Parathyroid adenoma (tissue), 2 donors: ENCODE measurements around the gene PRCP.

Experiments used
- H2AFZ ChIP-seq: fragments of 300-600 bp; sonication (generic); one replicate; pipeline ENCODE4 v1.7.0; 2017; ENCODE audit warnings: antibody characterized with exemption, mild to moderate bottlenecking
- H3K27ac ChIP-seq: fragments of 300-600 bp; sonication (generic); one replicate; pipeline ENCODE4 v1.7.0; 2017
- H3K27me3 ChIP-seq: fragments of 300-600 bp; sonication (generic); one replicate; pipeline ENCODE4 v1.7.0; 2017; ENCODE audit warnings: low read length; ENCODE audit not compliant: control insufficient read depth, insufficient read depth
- H3K36me3 ChIP-seq: fragments of 300-600 bp; sonication (generic); one replicate; pipeline ENCODE4 v1.7.0; 2017; ENCODE audit warnings: low read length; ENCODE audit not compliant: control insufficient read depth, insufficient read depth
- H3K4me1 ChIP-seq: fragments of 300-600 bp; sonication (generic); one replicate; pipeline ENCODE4 v1.7.0; 2017; ENCODE audit warnings: control low read depth
- H3K4me2 ChIP-seq: fragments of 300-600 bp; sonication (generic); one replicate; pipeline ENCODE4 v1.7.0; 2017; ENCODE audit warnings: low read length
- H3K4me3 ChIP-seq: fragments of 300-600 bp; sonication (generic); one replicate; pipeline ENCODE4 v1.7.0; 2017; ENCODE audit warnings: low read depth, low read length
- H3K79me2 ChIP-seq: fragments of 300-600 bp; sonication (generic); one replicate; pipeline ENCODE4 v1.7.0; 2017; ENCODE audit warnings: control low read depth
- H3K9ac ChIP-seq: fragments of 300-600 bp; sonication (generic); one replicate; pipeline ENCODE4 v1.7.0; 2017; ENCODE audit warnings: mild to moderate bottlenecking
- H3K9me3 ChIP-seq: fragments of 300-600 bp; sonication (generic); one replicate; pipeline ENCODE4 v1.7.0; 2017; ENCODE audit warnings: low read length; ENCODE audit not compliant: control insufficient read depth
- CTCF ChIP-seq: fragments of 300-600 bp; sonication (generic); IDR thresholded peaks from one replicate; pipeline ENCODE4 v1.7.0; 2017; ENCODE audit warnings: antibody characterized with exemption, mild to moderate bottlenecking
- donor health status: primary hyperparathyroidism.

PRCP gene

GRCh38 chr11:82889133-82890001, 10.9 kb downstream of the PRCP start:
- H3K4me2 ChIP-seq, result no peak overlapping the region
- H3K4me3 ChIP-seq, result no peak overlapping the region
- H3K9me3 ChIP-seq, result no peaks in the 10 kb centered on the region
- H3K36me3 ChIP-seq, result no peaks in the 10 kb centered on the region
- H3K9ac ChIP-seq, result no peak overlapping the region
- H3K27me3 ChIP-seq, result no peaks in the 10 kb centered on the region
- H3K27ac ChIP-seq, result no peak overlapping the region
- TF ChIP-seq CTCF, result no peak
- H3K4me1 ChIP-seq, result no peaks in the 10 kb centered on the region
- no peaks in the 10 kb centered on the region for H3K79me2 ChIP-seq
- no peak overlapping the region for H2AFZ ChIP-seq

DNA sequence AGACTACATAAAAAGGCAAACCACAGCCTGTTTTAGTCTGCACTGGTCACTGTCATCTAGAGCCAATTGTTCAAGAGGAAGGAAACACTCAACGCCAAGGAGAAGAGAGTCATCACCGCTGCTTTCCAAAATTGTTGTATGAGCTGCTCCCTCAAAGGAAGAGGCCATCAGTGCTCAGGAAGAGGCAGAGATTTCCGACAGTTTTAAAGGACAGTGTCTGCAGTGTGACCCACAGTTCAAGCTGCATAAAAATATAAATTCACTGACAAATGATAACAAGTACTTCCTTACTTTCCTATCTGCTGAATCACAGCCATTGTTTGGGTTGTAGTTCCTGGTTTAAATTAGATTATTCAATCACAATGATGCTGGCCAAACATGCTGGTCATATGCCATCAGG, 16.4 kb downstream of the PRCP start:
- H3K4me3 ChIP-seq, result no peak overlapping the region
- H3K36me3 ChIP-seq, result no peaks in the 10 kb centered on the region
- no peak overlapping the region for H2AFZ ChIP-seq
- no peak overlapping the region for H3K9ac ChIP-seq
- TF ChIP-seq CTCF, result no peak
- H3K27me3 ChIP-seq, result no peaks in the 10 kb centered on the region
- H3K9me3 ChIP-seq, result no peaks in the 10 kb centered on the region
- no peak overlapping the region for H3K4me2 ChIP-seq
- no peaks in the 10 kb centered on the region for H3K79me2 ChIP-seq
- H3K27ac ChIP-seq, result no peak overlapping the region
- H3K4me1 ChIP-seq, result no peaks in the 10 kb centered on the region

DNA sequence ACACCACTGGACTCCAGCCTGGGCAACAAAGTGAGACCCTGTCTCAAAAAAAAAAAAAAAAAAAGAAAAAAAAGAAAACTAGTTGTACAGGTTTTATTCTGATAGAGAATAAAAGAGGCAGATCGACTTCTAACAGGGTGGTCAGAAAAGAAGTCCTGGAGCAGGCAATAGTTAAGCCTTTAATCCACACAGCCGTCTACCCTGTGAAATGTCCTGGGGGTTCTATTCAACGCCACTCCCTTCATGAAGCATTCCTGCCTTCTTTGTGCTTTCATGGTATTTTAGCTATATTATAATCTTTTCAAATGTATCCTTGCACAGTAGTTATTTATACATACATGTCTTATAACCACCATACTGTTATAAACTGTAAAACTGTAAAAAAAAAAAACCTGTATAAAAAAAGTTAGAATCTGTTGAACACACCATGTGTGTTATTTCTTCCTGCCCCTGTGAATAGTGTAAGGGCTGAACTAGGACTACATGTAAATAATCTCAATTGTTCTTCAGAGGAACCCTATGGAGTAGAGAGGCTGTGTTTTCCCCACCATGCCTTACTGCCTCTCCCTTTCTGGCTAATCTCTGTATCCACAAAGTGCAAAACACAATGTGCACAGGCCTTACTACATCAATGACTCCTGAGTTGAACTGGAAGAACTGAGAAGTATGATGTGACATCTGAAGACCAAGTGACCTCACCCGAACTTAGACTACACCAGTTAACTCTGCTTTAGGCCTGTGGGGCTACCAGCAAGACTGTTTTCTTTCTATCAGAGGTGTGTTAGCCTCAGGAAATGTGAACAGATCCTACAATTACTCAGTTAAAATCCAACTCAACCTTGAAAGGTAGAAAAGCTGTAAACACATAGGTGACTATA, 25.3 kb downstream of the PRCP start:
- TF ChIP-seq CTCF, result no peak
- Histone ChIP-seq H3K4me3 (no peak overlapping the region), H3K4me1 (no peaks in the 10 kb centered on the region), H3K79me2 (peaks cover 2% of the 10 kb centered on the region), H3K9me3 (no peaks in the 10 kb centered on the region), H3K36me3 (no peaks in the 10 kb centered on the region), H3K9ac (no peak overlapping the region), H2AFZ (no peak overlapping the region), H3K4me2 (no peak overlapping the region), H3K27ac (no peak overlapping the region), H3K27me3 (no peaks in the 10 kb centered on the region)

- H3K27me3 ChIP-seq, result no peaks in the 10 kb centered on the region
- no peak overlapping the region for H3K9ac ChIP-seq
- no peaks in the 10 kb centered on the region for H3K4me1 ChIP-seq
- no peak overlapping the region for H2AFZ ChIP-seq
- H3K79me2 ChIP-seq, result peaks cover 2% of the 10 kb centered on the region
- H3K27ac ChIP-seq, result no peak overlapping the region
- H3K4me2 ChIP-seq, result no peak overlapping the region
- no peaks in the 10 kb centered on the region for H3K9me3 ChIP-seq
- H3K36me3 ChIP-seq, result no peaks in the 10 kb centered on the region
- TF ChIP-seq CTCF, result no peak
- no peak overlapping the region for H3K4me3 ChIP-seq
Observed at GRCh38 chr11:82873919-82874333, 26.3 kb downstream of the PRCP start.
